GM18505 (cell line): ENCODE data around the gene AFF3.

ENCODE experiments used
- ATAC-seq: cut with Tn5 transposase; IDR thresholded peaks from one replicate; pipeline ENCODE4 v1.9.1; 2021; ENCODE audit not compliant: unreplicated experiment
- POLR2A ChIP-seq: IDR thresholded peaks from 4 replicates; pipeline ENCODE4 v1.6.1; 2011; ENCODE audit warnings: borderline replicate concordance; ENCODE audit not compliant: insufficient read depth, insufficient read length; ENCODE audit errors: extremely low read depth

The AFF3 gene

DNA sequence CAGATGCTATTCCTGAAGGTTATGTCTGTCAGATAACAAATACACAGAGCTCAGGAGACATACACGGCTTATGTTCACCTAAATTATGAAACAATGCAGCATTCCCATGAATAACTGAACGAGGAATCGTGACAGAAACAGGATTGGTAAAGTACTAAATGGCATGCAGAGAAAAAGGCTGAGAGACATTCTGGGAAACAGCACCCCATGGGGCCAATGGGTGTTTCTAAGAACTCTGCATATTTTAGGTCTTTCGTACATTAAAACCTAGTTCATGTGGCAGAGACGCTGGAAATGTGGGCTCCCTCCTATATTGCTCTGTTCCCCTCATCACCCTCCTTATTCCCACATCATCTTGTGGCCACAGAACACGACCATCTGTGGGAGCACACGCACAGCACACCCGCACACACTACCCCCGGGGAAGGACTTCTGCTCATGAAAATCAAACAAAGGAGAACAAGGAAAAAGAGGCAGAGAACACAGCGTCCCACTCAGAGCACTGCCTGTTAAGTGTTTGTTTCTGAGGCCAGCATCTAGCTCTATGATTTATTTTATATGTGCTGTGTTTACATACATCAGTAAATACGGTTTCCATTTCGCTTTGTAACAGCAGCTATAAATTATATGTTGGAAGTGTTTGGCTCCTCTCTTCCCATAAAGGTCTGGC is 143.6 kb downstream of the AFF3 start:
- no peak for TF ChIP-seq POLR2A
- no peak for ATAC-seq

- ATAC-seq = no peak
- no peak for TF ChIP-seq POLR2A
Observed at GRCh38 chr2:99989905-99990304, 152.5 kb downstream of the AFF3 start.

DNA sequence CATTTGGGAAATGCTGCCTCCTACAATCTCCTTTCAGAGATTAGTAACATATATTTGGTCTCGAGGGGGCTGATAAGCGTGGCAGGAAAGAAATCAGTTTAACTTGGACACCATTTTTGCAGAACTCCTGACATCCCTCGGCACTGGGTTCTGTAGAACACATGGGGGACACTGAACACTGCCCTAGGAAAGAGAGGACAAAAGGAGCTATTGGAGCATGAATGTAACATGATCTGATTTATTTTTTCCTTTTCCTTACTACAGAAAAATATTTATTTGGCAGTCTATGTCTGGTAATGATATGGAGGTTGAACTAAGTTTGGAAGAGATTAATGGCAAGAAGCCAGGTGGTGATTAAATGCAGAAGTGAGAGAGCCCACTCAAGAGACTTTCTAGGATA is 153.8 kb downstream of the AFF3 start:
- TF ChIP-seq POLR2A = no peak
- no peak for ATAC-seq

DNA sequence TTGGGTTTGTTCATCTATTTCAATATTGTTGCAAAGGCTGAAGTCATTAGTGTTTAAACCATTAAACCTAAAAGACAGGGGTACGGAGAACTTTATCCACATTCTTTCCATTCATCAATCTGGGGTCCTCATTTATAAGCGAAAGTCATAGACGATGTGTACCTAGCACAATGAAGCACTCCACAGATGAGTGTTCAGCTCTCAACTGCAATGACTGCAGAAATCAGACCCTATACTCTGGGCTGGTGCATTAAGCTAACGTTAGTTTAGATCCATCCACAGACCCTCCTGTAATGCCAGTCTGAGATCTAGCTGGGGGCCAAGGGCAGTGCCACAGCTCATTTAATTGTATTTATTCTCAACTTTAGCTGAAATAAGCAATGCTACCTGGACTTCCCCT is 155.2 kb downstream of the AFF3 start:
- no peak for ATAC-seq
- no peak for TF ChIP-seq POLR2A

DNA sequence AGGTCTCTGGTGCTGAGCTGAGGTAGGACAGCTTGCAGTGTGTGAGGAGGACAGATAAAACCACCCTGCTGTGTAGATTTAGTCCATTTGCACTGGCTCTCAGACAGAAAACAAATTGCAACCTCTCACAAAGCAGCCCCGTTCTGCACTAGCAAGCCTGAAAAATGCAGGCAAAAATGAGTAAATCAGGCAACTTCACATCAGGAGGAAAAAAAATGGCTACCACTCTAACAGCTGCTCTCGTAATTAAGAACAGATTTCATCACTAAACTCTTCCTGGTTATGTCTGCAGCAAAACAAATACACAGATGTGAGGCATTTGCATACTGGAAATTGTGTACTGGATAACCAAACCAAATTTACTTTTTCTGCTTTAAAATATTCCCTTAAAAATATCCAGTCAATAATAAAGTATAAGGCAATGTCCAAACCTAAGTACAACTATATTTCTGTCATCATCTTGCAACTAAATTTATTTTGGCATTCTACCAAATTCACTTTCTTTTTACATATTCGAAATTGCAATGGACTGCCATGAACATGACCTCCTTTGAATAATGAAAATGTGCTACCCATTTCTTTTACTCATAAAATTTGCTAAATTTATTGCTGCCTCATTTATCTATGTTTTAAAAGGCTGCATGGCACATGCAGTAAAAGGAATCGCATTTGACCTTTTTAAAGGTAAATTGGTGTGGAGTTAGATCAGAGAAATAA is 157.4 kb downstream of the AFF3 start:
- no peak for TF ChIP-seq POLR2A
- ATAC-seq = no peak

DNA sequence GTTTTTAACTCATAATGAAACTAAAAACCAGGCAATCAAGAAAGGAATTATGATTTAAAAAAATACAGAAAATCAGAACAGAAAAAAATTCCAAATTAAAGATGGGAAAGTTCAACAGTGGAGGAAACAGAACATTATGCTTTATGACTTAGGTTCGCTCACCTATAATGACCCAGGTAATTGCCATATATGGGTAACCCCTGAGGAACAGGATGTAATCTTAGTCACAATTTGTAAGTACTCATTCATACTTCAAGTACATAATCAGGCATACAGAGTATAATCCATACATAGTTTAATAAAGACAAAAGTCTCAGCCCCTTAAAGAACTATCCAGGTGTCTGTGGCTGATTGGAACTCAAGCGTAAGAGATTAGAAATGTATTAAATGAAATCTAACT is 159.6 kb downstream of the AFF3 start:
- ATAC-seq = no peak
- TF ChIP-seq POLR2A = no peak

GRCh38 chr2:99981840-99982239 is 160.6 kb downstream of the AFF3 start:
- ATAC-seq = no peak
- TF ChIP-seq POLR2A = no peak

DNA sequence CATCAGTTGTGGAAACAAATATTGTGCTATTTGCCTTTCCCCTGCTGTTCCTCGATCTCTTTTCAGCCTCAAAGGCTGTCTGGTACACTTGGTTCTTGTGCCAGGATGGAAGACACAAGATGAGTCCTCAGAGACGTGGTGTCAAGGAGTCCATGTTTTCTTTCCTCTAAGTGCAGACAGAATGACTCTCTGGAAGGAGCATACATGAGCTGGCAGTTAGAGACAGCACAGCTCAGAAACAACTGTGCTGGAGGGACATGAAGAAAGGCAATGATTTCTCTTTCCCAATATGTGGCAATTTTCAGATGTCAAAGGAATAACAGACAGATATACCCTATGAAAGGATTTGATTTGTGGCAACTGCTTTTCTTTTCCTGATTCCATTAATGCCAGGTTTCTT is 162.2 kb downstream of the AFF3 start:
- TF ChIP-seq POLR2A = no peak
- no peak for ATAC-seq

- no peak for ATAC-seq
- no peak for TF ChIP-seq POLR2A
Observed at GRCh38 chr2:99977966-99978365, 164.4 kb downstream of the AFF3 start.

- no peak for ATAC-seq
- TF ChIP-seq POLR2A = no peak
Observed at GRCh38 chr2:99975386-99975785, 167.0 kb downstream of the AFF3 start.

GRCh38 chr2:99974682-99975375 is 167.6 kb downstream of the AFF3 start:
- ATAC-seq = no peak
- TF ChIP-seq POLR2A = no peak

DNA sequence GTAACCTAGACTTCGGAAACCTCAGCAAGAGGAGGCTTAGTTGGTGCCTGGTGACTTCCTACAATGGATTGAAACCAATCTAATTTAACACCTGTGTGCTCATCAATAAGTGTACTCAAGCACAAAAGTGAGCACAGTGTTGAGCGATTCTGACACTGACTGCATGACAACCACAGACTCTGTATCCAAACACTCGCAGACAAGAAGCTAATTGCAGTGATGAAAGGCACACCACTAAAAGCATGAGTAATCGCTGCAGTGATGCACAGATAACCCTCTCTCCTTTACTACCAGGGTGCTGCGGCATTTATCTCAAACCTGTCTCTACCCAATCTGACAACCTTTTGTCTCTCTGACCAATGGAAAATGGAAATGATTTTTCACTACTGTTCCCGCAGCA is 168.1 kb downstream of the AFF3 start:
- no peak for ATAC-seq
- no peak for TF ChIP-seq POLR2A

DNA sequence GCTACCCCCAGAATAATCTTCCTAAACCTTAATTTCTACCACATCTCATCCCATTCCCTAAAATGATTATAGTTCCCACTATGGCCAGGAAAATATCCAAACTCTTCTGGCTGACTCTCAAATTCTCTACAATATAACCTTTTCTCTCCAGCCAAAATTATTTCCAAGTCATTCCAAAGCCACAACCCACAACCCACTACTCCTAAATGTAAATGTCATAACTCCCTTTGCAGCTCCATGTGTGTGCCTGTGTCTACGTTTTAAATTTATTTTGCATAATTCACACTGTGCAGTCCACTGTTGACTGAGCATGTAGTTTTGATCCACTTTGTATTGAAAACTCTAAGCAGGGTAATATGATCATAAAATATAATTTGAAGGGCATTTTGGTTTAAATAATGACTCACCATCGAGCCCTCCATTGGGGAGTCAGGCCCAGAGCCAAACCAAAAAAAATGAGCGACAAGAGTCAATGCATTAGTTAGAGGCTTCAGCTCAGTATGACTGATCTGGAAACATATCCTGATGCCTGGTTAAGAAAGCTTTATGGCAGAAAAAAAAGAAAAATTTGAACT is 171.0 kb downstream of the AFF3 start:
- ATAC-seq = no peak
- no peak for TF ChIP-seq POLR2A
